GM18519 (cell line): ENCODE measurements around the gene RC3H1.
"Not testable (repeated sequence)": the region's sequence is repeated elsewhere in the genome, so short reads cannot be mapped to it uniquely, and the experiment has no call there.

ENCODE experiments used
- ATAC-seq: cut with Tn5 transposase; IDR thresholded peaks from one replicate; pipeline ENCODE4 v1.9.1; 2021; ENCODE audit warnings: mild to moderate bottlenecking, moderate library complexity; ENCODE audit not compliant: unreplicated experiment, low FRiP score

The RC3H1 gene

DNA sequence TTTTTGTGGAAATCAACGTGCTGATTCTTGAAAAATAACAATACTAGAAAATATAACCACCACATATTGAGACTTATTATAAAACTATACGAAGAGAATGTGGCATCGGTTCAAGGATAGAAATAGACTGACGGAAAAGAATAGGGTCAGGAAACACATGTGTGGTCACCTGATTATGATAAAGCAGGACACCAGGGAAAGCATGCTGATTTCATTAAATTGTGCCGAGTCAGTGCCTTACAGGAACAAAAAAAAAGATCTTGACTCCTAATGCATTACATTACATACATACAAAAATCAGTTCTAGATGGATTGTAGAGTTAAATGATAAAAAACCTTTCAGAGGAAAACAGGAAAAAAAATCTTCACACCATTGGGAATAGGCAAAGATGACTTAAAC, 61.5 kb downstream of the RC3H1 start:
- no peak for ATAC-seq

GRCh38 chr1:173954179-173954578, 68.0 kb downstream of the RC3H1 start:
- ATAC-seq, result no peak

- no peak for ATAC-seq
Measured at GRCh38 chr1:173948594-173948993, 73.6 kb downstream of the RC3H1 start.

GRCh38 chr1:173946380-173946921, 75.7 kb downstream of the RC3H1 start:
- ATAC-seq, result no peak

- no peak for ATAC-seq
Measured at GRCh38 chr1:173937062-173937461, 85.1 kb downstream of the RC3H1 start.

DNA sequence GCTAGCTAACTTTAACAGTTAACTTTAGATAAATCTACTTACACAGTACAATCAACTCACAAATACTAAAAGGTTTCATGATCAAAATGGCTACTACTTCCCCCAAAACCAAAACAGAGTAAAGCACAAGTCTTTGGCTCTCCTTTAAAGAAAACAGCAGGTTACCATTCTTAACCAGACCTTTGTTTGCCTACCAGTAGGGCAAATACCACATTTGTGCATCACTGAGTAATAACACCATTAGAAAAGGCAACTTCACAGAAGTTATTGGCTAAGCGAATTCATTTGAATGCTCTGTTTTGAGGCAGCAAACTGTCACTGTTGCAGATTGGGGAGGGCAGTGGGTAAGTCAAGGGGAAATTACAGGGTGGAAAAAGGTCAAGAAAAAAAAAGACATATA, 87.7 kb downstream of the RC3H1 start:
- no peak for ATAC-seq

GRCh38 chr1:173930541-173930940, 91.6 kb downstream of the RC3H1 start:
- not testable (repeated sequence) for ATAC-seq

GRCh38 chr1:173925306-173926242, 96.6 kb downstream of the RC3H1 start:
- no peak for ATAC-seq

- ATAC-seq, result no peak
Measured at GRCh38 chr1:173920861-173921260, 101.3 kb downstream of the RC3H1 start.

DNA sequence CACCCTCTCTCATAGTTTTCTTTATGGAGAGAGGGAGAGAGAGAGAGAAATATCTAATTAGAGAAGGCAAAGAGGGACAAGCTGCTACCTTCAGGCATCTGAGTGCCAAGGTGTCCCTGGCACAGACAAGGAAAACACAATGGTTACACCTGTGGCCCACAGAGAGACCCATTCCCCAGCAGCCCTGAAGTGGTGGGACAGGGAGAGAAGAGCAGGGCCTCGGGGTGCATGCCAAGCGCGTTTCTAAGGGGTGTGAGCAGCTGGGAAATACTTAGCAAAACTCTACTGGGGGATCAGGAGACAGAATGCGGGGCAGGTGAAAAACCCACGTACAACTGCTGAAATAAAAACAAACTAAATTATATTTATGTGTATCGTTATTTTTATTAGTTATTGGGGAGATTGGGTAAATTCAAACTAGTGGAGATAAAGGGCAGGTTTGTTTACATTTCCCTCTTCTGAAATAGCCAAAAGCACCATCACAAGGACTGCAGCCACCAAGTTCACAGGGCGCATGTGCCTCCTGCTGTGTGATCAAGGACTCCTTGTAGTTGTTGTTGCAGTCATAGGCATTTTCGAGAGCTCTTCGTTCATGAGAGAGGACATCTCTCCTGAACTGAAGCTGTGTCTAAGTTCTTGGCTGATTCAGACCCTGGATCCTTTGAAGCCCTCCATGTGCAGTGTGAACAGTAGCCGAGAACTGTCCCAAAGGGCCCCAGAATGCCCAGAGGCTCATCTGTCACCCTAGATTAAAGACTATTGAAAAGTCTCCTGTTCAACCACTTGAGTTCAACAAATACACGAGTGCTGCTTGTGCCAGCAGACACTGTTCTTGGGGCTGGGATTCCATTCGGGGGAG, 104.3 kb downstream of the RC3H1 start:
- no peak for ATAC-seq

DNA sequence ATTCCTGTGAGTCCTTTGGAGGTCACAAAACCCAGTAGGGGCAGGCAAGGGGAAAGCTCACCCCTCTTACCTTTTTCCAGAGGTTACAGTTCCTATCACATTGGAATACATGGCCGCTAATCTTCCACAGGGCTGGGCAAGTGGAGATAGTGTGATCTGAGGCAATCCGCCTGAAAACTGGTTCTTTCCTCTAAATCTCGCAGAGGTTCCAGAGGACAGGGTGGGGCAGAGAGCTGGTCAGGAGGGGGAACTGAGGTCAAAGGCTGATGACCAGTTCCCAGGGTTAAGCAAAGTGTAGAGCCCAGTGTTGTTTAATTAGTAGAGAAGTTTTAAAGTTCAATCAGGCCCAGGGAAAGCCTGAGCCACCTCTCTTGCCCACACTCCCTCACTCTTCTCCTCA, 105.0 kb downstream of the RC3H1 start, which contains the start of gene SERPINC1:
TSS of gene SERPINC1 (minus strand) at position 179 of the 400 bp plus-strand sequence. CDS start at position 111, 68 bp downstream.
- ATAC-seq, result no peak

DNA sequence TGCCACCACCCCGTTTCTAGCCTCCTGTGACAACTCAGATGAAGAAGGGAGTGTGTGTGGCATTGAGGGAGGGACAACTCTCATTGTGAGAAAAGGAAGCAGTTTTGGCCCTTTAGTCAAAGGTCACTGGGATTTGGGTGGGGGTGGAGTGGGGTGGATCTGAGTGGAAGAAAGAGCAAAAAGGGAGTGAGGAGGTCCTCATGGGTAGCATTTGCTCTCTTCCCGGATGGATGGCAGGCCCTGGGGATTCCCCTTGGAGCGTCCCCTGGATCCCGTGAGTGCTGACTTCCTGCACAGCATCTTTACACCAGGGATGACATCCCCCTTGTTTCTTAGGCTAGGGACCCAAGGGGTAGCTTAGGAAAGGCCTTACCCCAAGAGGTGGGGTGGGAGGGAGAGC, 105.5 kb downstream of the RC3H1 start:
- ATAC-seq, result no peak

DNA sequence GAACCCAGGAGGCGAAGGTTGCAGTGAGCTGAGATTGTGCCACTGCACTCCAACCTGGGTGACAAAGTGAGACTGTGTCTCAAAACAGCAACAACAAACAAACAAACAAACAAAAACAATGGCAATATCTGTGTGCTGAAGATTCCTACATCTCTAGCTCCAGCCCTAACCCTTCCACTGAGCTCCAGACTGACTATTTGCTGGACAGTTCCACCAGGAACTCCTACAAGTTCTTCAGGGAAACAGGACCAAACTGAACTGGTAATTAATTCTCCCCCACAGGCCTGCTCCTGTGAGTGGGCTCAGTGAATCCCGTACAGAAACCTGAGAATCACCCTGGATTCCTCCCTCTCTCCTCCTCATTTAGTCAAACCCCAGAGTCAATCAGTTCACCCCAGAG, 106.6 kb downstream of the RC3H1 start:
- no peak for ATAC-seq

DNA sequence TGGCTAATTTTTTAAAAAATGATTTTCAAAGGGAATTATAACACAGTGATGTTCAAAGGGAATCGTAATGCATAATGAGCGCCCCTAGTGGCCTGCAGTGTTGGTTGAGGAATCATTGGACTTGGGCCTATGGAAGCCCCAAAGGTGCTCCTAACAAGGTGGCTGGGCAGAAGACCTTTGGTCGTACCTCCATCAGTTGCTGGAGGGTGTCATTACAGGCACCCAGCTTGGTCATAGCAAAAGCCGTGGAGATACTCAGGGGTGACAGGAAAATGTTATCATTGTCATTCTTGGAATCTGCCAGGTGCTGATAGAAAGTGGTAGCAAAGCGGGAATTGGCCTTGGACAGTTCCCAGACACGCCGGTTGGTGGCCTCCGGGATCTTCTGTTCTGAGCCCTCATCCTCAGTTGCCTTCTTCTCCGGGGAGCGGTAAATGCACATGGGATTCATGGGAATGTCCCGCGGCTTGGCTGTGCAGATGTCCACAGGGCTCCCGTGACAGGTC, 107.7 kb downstream of the RC3H1 start:
- no peak for ATAC-seq

GRCh38 chr1:173913111-173913510, 109.0 kb downstream of the RC3H1 start:
- no peak for ATAC-seq

DNA sequence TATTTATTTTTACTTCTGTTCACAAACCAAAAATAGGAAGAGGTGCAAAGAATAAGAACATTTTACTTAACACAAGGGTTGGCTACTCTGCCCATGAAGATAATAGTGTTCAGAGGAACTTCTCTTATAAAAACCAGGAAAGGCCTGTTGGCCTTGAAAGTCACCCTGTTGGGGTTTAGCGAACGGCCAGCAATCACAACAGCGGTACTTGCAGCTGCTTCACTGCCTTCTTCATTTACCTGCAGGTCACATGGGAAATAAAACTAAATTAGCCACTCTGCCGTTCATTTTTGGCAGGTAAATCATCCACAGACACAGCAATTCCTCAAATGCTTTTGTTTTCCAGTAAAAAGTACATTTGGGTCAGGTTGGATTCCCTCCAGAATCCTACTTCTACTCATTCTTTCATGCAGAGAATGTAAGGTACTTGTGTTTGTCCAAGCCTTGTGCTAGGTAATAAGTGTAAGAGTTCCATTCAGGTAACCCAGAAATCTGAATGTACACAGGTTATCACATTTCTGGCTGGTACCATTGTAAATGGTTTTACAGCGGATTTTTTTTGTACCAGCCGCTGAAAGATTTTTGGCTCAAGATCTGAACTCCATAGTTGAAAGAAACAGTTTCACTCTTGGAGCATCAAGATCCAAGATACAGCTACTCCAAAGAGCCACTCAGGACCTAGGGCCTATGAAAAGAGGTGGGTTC, 118.2 kb downstream of the RC3H1 start:
- no peak for ATAC-seq

DNA sequence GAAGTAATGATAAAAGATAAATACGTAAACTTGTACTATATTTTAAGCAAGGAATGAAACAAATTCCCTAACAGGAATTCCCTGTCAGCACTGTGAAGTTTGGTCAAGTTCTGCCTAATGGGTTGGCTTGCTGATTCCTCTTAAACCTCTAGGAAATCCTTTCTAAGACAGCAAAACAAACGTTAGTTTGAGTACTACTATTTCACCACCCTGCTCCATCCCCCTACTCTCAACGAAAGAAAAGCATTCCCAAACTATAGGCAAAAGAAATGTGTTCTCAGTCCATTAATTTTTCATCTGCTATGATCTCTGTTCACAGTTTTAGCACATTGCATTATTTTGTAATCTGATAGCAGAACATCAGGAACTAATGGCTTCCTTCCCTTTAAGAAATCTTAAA, 121.2 kb downstream of the RC3H1 start:
- no peak for ATAC-seq

DNA sequence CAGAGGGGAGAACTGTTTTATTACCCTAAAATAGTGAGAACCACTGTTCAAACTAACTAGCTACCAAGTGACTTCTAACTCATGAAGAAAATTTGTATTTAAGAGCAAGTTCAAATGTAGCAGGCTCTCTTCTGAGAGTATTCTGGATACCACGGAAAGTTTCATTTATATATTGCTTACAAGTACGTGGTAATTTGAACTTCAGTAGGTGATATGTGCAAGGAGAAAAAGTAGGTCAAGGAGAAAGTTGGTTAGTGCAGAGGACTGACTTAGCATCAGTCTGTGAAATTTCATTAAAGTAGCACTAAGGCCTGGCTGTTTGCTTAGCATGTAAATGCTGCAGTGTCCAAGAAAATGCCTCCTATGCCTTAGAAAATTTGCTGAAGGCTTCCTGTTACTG, 121.7 kb downstream of the RC3H1 start:
- ATAC-seq, result no peak

DNA sequence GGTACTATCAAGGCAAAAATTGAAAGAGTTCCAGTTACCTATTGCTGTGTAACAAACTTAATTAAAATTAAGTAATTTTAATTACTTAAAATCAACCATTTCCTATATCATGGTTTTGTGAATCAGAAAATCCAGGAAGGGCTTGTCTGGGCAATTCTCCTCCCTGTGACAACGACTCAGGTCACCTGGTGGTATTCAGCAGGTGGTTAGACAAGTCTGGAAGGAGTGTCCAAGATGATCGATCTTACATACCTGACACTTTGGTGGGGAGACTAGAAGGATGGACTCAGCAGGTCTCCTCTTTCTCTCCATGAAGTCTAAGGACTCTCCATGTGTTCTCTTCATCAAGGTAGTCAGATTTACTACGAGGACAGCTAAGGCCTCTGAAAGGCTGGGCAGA, 128.0 kb downstream of the RC3H1 start:
- ATAC-seq, result no peak

- no peak for ATAC-seq
Measured at GRCh38 chr1:173893611-173894010, 128.5 kb downstream of the RC3H1 start.
